ENCODE results near the gene LIPC.

LIPC gene

GRCh38 chr15:58562135-58562534 is 130.3 kb downstream of the LIPC start:
- DNase-seq = peak; percentile 60

GRCh38 chr15:58564981-58565380 is 133.2 kb downstream of the LIPC start:
- no peak for DNase-seq

GRCh38 chr15:58565619-58566018 is 133.8 kb downstream of the LIPC start:
- no peak for DNase-seq

GRCh38 chr15:58566029-58566428 is 134.2 kb downstream of the LIPC start:
- no peak for DNase-seq

- no peak for DNase-seq
Measured at GRCh38 chr15:58568157-58568571, 136.4 kb downstream of the LIPC start.

- no peak for DNase-seq
Measured at GRCh38 chr15:58569455-58569854, 137.7 kb downstream of the LIPC start.

- no peak for DNase-seq
Measured at GRCh38 chr15:58571491-58571890, 139.7 kb downstream of the LIPC start.

- no peak for DNase-seq
Measured at GRCh38 chr15:58572521-58572920, 140.7 kb downstream of the LIPC start.

- no peak for DNase-seq
Measured at GRCh38 chr15:58573270-58573669, 141.5 kb downstream of the LIPC start.

GRCh38 chr15:58574631-58575030 is 142.8 kb downstream of the LIPC start:
- no peak for DNase-seq

- no peak for DNase-seq
Measured at GRCh38 chr15:58575045-58575786, 143.4 kb downstream of the LIPC start.

- DNase-seq = no peak
Measured at GRCh38 chr15:58576657-58577056, 144.9 kb downstream of the LIPC start.

- DNase-seq = no peak
Measured at GRCh38 chr15:58582160-58582559, 150.4 kb downstream of the LIPC start.

GRCh38 chr15:58583171-58583908 is 151.5 kb downstream of the LIPC start:
- DNase-seq = no peak

- DNase-seq = no peak
Measured at GRCh38 chr15:58584789-58585461, 153.1 kb downstream of the LIPC start.

- no peak for DNase-seq
Measured at GRCh38 chr15:58585693-58586443, 154.1 kb downstream of the LIPC start.

- DNase-seq = no peak
Measured at GRCh38 chr15:58587486-58587885, 155.7 kb downstream of the LIPC start.

GRCh38 chr15:58588096-58588495 is 156.3 kb downstream of the LIPC start:
- DNase-seq = no peak

GRCh38 chr15:58589047-58589446 is 157.3 kb downstream of the LIPC start:
- DNase-seq = no peak

GRCh38 chr15:58590236-58590635 is 158.4 kb downstream of the LIPC start:
- DNase-seq = no peak

GRCh38 chr15:58590926-58591325 is 159.1 kb downstream of the LIPC start:
- no peak for DNase-seq

- DNase-seq = no peak
Measured at GRCh38 chr15:58593870-58594269, 162.1 kb downstream of the LIPC start.

GRCh38 chr15:58594898-58595297 is 163.1 kb downstream of the LIPC start:
- DNase-seq = no peak
